ENCODE data around the gene SH3GLB2.
"Not testable (repeated sequence)": the region's sequence is repeated elsewhere in the genome, so short reads cannot be mapped to it uniquely, and the experiment has no call there.

Gene SH3GLB2

GRCh38 chr9:129014124-129014523 lies 14.0 kb downstream of the SH3GLB2 start:
- DNase-seq: no peak

DNA sequence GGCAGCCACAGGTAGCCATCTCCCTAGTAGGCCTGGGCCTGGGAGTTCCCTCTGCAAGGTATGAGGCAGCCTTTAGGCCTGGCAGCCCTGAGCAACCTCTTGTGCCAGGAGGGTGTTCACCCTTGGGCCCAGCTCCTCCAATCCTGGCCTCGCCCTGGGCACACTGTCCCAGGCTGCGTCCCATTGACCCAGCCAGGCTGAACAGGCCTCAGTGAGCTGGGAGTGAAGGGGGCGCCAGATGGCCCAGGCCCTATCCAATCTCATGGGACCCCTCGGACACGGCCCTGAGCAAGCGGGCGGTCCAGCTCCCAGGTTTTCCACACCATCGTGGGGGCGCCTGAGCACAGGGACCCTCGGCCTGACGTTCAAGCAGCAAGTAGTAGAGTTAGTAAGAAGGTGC lies 14.5 kb downstream of the SH3GLB2 start:
- DNase-seq: no peak

DNA sequence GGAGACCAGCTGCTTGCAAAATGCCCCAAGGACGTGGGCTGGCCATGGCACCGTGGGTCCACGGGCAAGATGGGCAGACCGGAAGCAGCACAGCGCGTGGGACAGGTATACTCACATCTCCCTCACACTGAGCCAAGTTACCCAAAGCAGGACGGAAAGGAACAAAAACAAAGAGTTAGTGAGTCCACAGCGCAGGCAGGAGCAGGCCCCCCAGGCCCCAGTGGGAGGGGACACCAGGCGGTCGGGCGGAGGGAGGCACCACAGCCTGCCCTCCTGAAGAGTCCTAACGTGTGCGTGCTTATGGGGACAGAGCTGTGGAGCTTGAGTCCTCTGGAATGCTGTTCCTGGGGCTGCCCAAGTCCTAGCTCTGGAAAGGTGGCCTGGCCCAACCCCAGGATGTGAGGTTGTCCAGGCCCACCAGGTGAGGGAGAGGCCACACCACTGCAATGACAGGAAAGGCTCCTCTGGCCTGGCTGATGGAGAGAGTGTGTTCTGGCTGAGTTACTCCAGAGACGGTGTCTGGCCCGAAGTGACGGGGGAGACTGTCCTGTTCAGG lies 15.2 kb downstream of the SH3GLB2 start:
- DNase-seq: no peak

GRCh38 chr9:129012343-129012742 lies 15.8 kb downstream of the SH3GLB2 start:
- DNase-seq: no peak

DNA sequence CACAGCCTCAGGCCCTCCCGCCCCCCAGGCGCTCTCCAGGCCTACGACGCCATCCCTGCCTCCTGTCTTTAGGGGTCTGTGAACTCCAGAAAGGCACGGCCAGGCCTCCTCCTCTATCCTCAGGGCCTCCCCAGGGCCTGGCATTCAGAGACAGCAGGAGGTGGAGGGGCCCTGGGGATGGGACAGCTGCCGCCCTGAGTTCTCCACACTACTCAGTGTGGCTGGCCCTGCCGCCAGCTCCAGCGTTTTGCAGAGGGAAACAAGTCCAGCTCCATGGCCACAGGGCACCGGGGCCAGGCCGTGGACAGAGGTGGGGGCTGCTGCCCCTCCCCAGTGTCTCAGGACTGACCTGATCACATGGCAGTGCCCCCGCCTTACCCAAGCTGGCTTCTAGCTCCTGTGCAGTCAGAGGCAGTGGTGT lies 16.4 kb downstream of the SH3GLB2 start:
- no peak for DNase-seq

DNA sequence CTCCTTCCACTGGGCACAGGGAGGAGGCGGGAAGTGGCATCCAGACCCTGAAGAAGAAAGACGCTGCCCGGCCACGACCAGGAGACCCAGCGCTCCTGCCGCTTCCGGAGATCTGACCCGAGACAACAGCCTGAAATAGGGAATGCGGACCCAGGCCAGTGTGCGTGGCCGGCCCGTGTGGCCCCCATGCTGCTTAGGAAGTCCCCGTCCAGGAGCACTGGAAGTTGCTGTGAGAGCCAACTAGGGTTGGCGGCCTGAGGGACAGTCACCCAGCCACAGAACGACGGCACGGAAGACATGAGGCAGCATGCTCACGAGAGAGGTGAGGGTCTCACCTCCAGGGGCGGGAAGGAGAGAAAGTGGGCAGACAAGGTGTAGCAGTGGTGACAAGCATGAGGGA lies 17.0 kb downstream of the SH3GLB2 start:
- DNase-seq: no peak

- no peak for DNase-seq
Measured at GRCh38 chr9:129010267-129010975, 17.7 kb downstream of the SH3GLB2 start.

- no peak for DNase-seq
Measured at GRCh38 chr9:129009584-129010141, 18.5 kb downstream of the SH3GLB2 start.

GRCh38 chr9:129008986-129009583 lies 19.0 kb downstream of the SH3GLB2 start:
- no peak for DNase-seq

- no peak for DNase-seq
Measured at GRCh38 chr9:129008469-129008965, 19.6 kb downstream of the SH3GLB2 start.

DNA sequence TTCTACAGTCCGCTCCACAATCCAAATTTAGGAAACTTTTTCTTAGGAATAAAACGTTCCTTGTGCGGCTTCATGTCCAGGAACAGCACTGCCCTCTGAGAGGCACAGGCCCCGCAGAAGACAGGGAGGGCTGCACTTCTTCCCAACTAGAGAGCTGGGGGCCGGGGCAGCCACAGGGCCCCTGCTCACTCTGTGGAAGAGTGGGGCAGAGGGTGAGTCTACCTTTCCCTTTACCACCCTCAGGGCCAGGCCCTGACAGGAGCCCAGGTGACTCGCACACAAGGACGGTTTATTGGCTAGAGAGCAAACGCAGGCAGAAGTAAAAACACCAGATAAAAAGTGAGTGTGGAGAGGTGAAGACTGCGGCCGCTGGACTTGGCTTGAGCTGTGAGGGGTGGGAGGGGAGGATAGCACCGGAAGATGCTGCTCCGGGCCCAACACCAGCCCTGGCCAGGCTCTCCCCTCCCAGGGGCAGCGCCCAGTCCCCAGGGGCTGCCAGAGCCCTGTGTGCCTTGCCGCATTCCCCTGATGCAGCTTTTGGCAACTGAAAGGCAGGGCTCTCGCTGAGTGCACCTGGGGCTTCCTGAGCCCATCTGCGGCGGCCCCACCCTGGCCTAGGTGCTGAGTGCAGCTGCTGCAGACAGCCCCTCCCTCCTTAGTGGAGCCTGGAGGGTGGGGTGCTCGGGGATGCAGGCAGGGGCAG lies 20.2 kb downstream of the SH3GLB2 start:
- peak; percentile 52 for DNase-seq

DNA sequence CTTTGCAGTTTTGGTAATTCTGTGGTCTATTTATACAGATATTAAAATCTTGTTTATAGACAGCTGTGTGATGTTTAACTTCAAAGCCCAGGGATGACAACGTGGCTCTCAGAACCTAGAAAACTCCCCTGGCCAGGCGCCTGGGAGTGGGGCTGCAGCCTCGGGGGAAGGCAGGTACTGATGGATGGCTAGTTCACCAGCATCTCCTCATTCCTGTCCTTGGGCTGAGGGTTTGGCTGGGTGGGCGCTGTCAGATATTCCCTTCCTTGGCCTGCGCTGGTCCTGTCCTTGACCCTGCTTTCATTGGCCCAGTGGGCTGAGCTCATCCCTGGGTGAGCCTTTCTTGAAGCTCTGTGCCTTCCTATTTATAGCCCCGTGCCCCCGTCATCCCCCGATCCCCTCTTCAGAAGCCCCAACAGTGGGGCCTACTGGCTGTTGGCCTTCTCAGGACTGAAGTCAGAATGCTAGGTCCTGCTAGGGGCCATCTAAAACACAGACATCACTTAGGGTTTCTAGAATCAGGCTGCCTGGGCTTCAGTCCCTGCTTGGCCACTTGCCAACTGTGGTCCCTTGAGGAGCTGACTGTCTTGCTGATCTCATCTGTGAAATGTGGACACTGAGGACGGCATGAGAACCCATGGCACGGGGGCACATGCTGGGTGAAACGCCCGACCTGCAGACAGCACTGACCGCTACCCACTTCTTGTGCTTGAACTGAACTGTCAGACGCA lies 20.9 kb downstream of the SH3GLB2 start:
- DNase-seq: no peak

DNA sequence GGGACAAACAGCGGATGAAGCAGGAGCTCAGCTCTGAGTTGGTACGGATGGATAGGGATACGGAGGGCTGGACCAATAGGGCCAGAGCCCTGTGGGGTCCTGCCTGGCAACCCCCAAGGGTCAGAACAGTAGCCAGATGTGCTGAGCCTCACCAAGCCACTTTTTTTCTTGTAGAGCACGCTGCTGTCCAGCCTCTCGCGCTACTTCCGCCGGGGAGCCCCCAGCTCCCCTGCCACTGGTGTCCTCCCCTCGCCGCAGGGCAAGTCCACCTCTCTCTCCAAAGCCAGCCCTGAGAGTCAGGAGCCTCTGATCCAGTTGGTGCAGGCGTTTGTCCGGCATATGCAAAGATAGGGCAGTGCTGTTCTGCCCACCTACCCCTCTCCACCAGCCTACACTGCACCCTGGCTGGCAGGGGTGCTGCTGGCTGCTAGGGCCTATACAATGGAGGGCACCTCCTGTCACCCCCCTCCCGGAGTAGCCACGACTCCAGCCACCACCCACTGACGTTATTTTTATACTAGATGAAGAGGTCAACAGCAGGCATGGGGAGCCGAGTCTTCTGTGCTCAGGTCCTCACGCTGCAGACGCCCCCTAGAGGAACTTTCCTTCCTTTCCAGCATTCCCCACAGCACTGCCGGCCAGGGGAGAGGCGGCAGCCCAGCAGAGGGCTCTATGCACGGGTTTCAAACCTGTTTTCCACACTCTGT lies 21.6 kb downstream of the SH3GLB2 start:
- DNase-seq: peak; percentile 60

- DNase-seq: no peak
Measured at GRCh38 chr9:129005336-129005997, 22.7 kb downstream of the SH3GLB2 start.

- DNase-seq: not testable (repeated sequence)
Measured at GRCh38 chr9:129004173-129004572, 24.0 kb downstream of the SH3GLB2 start.

- DNase-seq: no peak
Measured at GRCh38 chr9:129002992-129003391, 25.1 kb downstream of the SH3GLB2 start.

DNA sequence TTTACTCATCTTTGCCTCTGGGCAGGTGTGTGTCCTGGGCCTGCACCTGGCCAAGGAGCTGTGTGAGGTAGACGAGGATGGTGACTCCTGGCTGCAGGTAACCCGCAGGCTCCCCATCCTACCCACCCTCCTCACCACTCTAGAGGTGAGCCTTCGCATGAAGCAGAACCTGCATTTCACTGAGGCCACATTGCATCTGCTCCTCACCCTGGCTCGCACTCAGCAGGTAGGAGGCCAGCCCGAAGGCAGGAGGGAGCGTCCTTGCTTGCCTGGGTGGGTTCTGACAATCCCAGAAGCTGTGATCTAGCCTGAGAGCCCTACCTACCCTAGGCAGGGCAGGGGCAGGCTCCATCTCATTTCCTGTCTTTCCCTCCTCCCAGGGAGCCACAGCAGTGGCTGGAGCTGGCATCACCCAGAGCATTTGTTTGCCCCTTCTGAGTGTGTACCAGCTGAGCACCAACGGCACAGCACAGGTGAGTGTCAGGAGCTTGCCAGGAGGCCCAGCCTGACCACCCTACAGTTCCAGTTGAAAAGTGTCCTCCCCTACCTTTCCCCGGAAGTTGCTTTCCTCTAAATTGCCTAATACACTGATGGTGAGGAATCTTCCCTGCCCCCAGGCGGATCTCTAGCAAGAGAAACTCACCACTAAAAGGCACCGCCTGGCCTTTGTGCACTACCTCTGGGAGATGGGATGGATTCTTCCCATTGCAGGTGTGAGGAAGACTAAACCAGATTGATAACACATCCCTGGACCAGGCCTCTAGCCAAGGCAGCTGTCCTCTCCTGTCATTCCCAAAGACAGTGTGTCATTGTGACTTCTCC lies 26.4 kb downstream of the SH3GLB2 start:
- DNase-seq: no peak

DNA sequence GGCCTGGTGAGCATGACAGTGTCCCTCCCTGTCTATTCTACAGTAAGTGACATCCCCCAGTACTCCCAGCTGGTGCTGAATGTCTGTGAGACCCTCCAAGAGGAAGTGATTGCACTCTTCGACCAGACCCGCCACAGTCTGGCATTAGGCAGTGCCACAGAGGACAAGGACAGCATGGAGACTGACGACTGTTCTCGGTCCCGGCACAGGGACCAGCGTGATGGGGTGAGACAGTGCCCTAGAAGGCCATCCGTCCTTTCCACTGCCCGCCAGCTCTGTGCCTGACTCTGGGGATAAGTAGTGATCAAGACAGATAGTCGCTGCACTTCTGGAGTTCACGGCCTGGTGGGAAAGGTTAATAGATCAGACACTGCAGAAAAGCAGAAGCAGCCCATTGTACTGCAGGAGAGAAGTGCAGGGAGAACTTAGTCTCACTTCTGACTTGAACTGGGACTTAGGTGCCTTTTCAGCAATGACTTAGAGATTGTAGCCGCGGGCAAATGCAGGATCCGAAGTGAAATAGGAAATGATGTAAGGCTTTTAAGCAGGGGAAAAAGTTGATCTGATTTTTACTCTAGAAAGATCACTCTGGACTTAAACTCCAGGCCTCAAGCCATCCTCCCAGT lies 28.4 kb downstream of the SH3GLB2 start:
- DNase-seq: no peak

- DNase-seq: no peak
Measured at GRCh38 chr9:128998462-128998861, 29.7 kb downstream of the SH3GLB2 start.

- no peak for DNase-seq
Measured at GRCh38 chr9:128995791-128996190, 32.3 kb downstream of the SH3GLB2 start.

Data from NCI-H1436 (cell line).